A549 (cell line): Measurements from ENCODE around the gene P3H1. TPM values are rescaled to one million over a fixed set of nuclear protein-coding genes. Genes with fewer than 3 reads are reported as not detected.
"Not testable (repeated sequence)": the region's sequence is repeated elsewhere in the genome, so short reads cannot be mapped to it uniquely, and the experiment has no call there.

Experiments
- ATAC-seq, 2 experiments: fragments of 200-7000 bp in 1 of 2; fragments of >200 bp in 1 of 2; cut with Nextera tagmentation in 1 of 2; cut with Tn5 transposase in 1 of 2; 3 replicates each; pipeline versions ENCODE4 v1.8.0 to v1.9.1; 2018 to 2020; ENCODE audit warnings: mild to moderate bottlenecking in 1 of 2, moderate library complexity in 1 of 2
- CTCF ChIA-PET: fragments of 300-600 bp; sonication (Branson Sonifier 250); formaldehyde crosslinking; extraction: SDS; loops from one replicate; lab custom pipeline; 2021; ENCODE audit warnings: antibody characterized with exemption, inconsistent platforms; lab: Yijun Ruan, JAX
- POLR2A ChIA-PET: fragments of 350-600 bp; formaldehyde crosslinking; extraction: SDS; loops from one replicate; lab custom pipeline; 2021; ENCODE audit warnings: antibody characterized with exemption, inconsistent platforms; lab: Yijun Ruan, JAX
- DNase-seq, 2 experiments: peaks; one replicate each; pipeline versions ENCODE4 v3.0.0 to v3.0.0-alpha.2; 2011 to 2016; ENCODE audit warnings: low read depth in 1 of 2, low spot score in 1 of 2
- FAIRE-seq: peaks from 2 replicates; lab custom pipeline; 2011; peaks lifted over from hg19 to GRCh38; lab: Jason Lieb, UNC
- H3K27ac ChIP-seq, 2 experiments: fragments of >200 bp; sonication (Bioruptor Twin); formaldehyde crosslinking; 3 replicates each; pipeline ENCODE4 v1.5.1; 2016 to 2017
- H3K4me1 ChIP-seq: fragments of >200 bp; sonication (Bioruptor Twin); formaldehyde crosslinking; 3 replicates; pipeline ENCODE4 v1.6.1; 2016
- H3K4me2 ChIP-seq: fragments of >200 bp; sonication (Bioruptor Twin); formaldehyde crosslinking; 3 replicates; pipeline ENCODE4 v1.6.1; 2016
- H3K4me3 ChIP-seq: fragments of >200 bp; sonication (Bioruptor Twin); formaldehyde crosslinking; 3 replicates; pipeline ENCODE4 v1.5.1; 2016
- H3K9me3 ChIP-seq: fragments of >200 bp; sonication (Bioruptor Twin); formaldehyde crosslinking; 3 replicates; pipeline ENCODE4 v1.6.1; 2016
- ATOH8 ChIP-seq: fragments of 250-450 bp; sonication (Bioruptor Pico); IDR thresholded peaks from 2 replicates; pipeline ENCODE4 v1.5.0; 2020; ENCODE audit warnings: low read depth, mild to moderate bottlenecking, moderate library complexity
- BCL3 ChIP-seq: fragments of >200 bp; sonication (Bioruptor Twin); formaldehyde crosslinking; IDR thresholded peaks from 3 replicates; pipeline ENCODE4 v1.6.1; 2016
- BHLHE40 ChIP-seq: IDR thresholded peaks from 2 replicates; pipeline ENCODE4 v1.6.1; 2012; ENCODE audit warnings: low read depth, low read length, inconsistent platforms
- CBX2 ChIP-seq: fragments of 200-600 bp; sonication (generic); IDR thresholded peaks from 2 replicates; pipeline ENCODE4 v1.6.1; 2016; ENCODE audit warnings: low read depth, mild to moderate bottlenecking, borderline replicate concordance
- ELK1 ChIP-seq: fragments of 150-350 bp; IDR thresholded peaks from 2 replicates; pipeline ENCODE4 v1.6.1; 2014; ENCODE audit warnings: low read depth, mild to moderate bottlenecking, low read length
- FOXS1 ChIP-seq: fragments of 250-450 bp; sonication (Bioruptor Pico); IDR thresholded peaks from 2 replicates; pipeline ENCODE4 v1.5.0; 2020; ENCODE audit warnings: mild to moderate bottlenecking, moderate library complexity
- HEYL ChIP-seq: fragments of 250-450 bp; sonication (Bioruptor Pico); IDR thresholded peaks from 2 replicates; pipeline ENCODE4 v1.8.0; 2021; ENCODE audit warnings: mild to moderate bottlenecking, moderate library complexity
- HOXB5 ChIP-seq: fragments of 250-450 bp; sonication (Bioruptor Pico); IDR thresholded peaks from 2 replicates; pipeline ENCODE4 v1.5.0; 2020; ENCODE audit warnings: mild to moderate bottlenecking, moderate library complexity
- JUN ChIP-seq, 2 experiments: fragments of >200 bp; sonication (Bioruptor Twin); formaldehyde crosslinking; IDR thresholded peaks; 2 replicates in 1 of 2; 3 replicates in 1 of 2; pipeline ENCODE4 v1.6.1; 2016 to 2017
- KDM5A ChIP-seq: fragments of 200-600 bp; sonication (generic); IDR thresholded peaks from 2 replicates; pipeline ENCODE4 v1.6.1; 2016; ENCODE audit warnings: antibody characterized with exemption, mild to moderate bottlenecking
- MAFK ChIP-seq: fragments of 450-650 bp; IDR thresholded peaks from 2 replicates; pipeline ENCODE4 v1.6.1; 2014; ENCODE audit not compliant: partially characterized antibody
- MAX ChIP-seq: IDR thresholded peaks from 2 replicates; pipeline ENCODE4 v1.6.1; 2012
- NPAS2 ChIP-seq: fragments of 250-450 bp; sonication (Bioruptor Pico); IDR thresholded peaks from 2 replicates; pipeline ENCODE4 v1.8.0; 2022; ENCODE audit warnings: mild to moderate bottlenecking, moderate library complexity, borderline replicate concordance
- PBX3 ChIP-seq: IDR thresholded peaks from 2 replicates; pipeline ENCODE4 v1.6.1; 2012
- PHF8 ChIP-seq: fragments of 200-600 bp; sonication (generic); IDR thresholded peaks from 2 replicates; pipeline ENCODE4 v1.6.1; 2016; ENCODE audit warnings: low read depth, mild to moderate bottlenecking, antibody characterized with exemption, moderate library complexity, borderline replicate concordance
- POLR2A ChIP-seq: IDR thresholded peaks from 2 replicates; pipeline ENCODE4 v1.6.1; 2012; ENCODE audit warnings: mild to moderate bottlenecking, low read length
- POLR2AphosphoS2 ChIP-seq: conservative IDR thresholded peaks from 2 replicates; pipeline ENCODE4 v1.6.1; 2012; ENCODE audit warnings: low read length, improper control_type of control experiment, inconsistent platforms
- RARB ChIP-seq: fragments of 250-450 bp; sonication (Bioruptor Pico); IDR thresholded peaks from 2 replicates; pipeline ENCODE4 v1.8.0; 2021; ENCODE audit warnings: mild to moderate bottlenecking, moderate library complexity
- SREBF2 ChIP-seq: fragments of 450-650 bp; IDR thresholded peaks from 2 replicates; pipeline ENCODE4 v1.6.1; 2014; ENCODE audit warnings: mild to moderate bottlenecking, moderate library complexity
- ZC3H11A ChIP-seq: fragments of 450-650 bp; IDR thresholded peaks from 2 replicates; pipeline ENCODE4 v1.6.1; 2014; ENCODE audit warnings: antibody characterized with exemption, mild to moderate bottlenecking
- ZSCAN20 ChIP-seq: fragments of 250-450 bp; sonication (Bioruptor Pico); IDR thresholded peaks from 2 replicates; pipeline ENCODE4 v1.8.0; 2022; ENCODE audit warnings: mild to moderate bottlenecking, moderate library complexity
- whole genome bisulfite sequencing: methylation state at CpG from one replicate; pipeline ENCODE4 v1.1.6; 2017; ENCODE audit errors: missing lambda C conversion rate; 5-methylcytosine and 5-hydroxymethylcytosine counted together
- polyA minus RNA-seq: library from RNA; depleted of rRNA, polyadenylated mRNA; stranded (reverse); fragments of >200 nt; gene quantifications from 2 replicates; pipeline ENCODE4 v1.2.3, GENCODE V29; 2011; rRNA and poly(A)+ RNA removed
- polyA plus RNA-seq, 4 experiments: library from polyadenylated mRNA; depleted of rRNA in 3 of 4; stranded (reverse); fragments of >200 nt; fragmentation: RNase III in 1 of 4; extraction: RNeasy Plus Mini Kit Qiagen cat#74134 plus additional on column Dnase treatment in 1 of 4; gene quantifications; 2 replicates in 3 of 4; 3 replicates in 1 of 4; pipeline ENCODE4 v1.2.3, GENCODE V29; 2011 to 2017

P3H1 gene
- polyA plus RNA-seq (2011; rRNA removed) (27.3 and 32.0 TPM in 2 replicates), polyA plus RNA-seq (2017; fragmentation: RNase III; extraction: RNeasy Plus Mini Kit Qiagen cat#74134 plus additional on column Dnase treatment) (25.2 to 30.3 TPM (median 29.2 TPM) in 3 replicates), polyA minus RNA-seq (37.5 and 45.6 TPM in 2 replicates)
- 32.0 and 33.6 TPM in 2 replicates for polyA plus RNA-seq (2012; cell fraction: cytosol; rRNA removed)
- 111 and 159 TPM in 2 replicates for polyA plus RNA-seq (2012; cell fraction: nucleus; rRNA removed)

- POLR2A ChIA-PET, result interaction anchor here (0.6 to 2.4 kb wide), 12 partner anchors 10 to 649 kb away, joined by 3 to 15 read pairs (median 4); partner anchors contain the start of genes ERMAP, PPIH, SVBP and YBX1
- CTCF ChIA-PET, result interaction anchor here (0.6 to 2.4 kb wide), 11 partner anchors 10 to 431 kb away, joined by 3 to 15 read pairs (median 3); no protein-coding TSS in a partner anchor
- Histone ChIP-seq H3K4me2 (peak within 1 kb of the TSS; percentile 91), H3K4me1 (peaks cover 16% of the 10 kb centered on the region; the same call in 2 of the 3 replicates), H3K4me3 (peak within 1 kb of the TSS; percentile 95), H3K27ac (peak within 1 kb of the TSS; percentile 83 to 96), H3K9me3 (no peaks in the 10 kb centered on the region)
- WGBS, result 4% methylated on average over 10 of the region's 82 CpGs
- TF ChIP-seq HOXB5 (CRISPR knock-in tag) (no peak), MAFK (peak; percentile 17), JUN (IDR thresholded peaks at IDR 0.05) (peak in 1 of 2 experiments; percentile 56; a peak in 1 of 5 replicates), POLR2A (peak; percentile 87), ELK1 (no peak), NPAS2 (CRISPR knock-in tag) (no peak), KDM5A (peak; percentile 51; the same call in 1 of the 2 replicates), RARB (CRISPR knock-in tag) (no peak), POLR2AphosphoS2 (no peak), PHF8 (peak; percentile 49; the same call in 1 of the 2 replicates), BCL3 (peak; percentile 56; the same call in 1 of the 3 replicates), MAX (no peak), ZC3H11A (no peak), SREBF2 (no peak), BHLHE40 (no peak)
- peak; percentile 83 to 96 for DNase-seq
- FAIRE-seq, result no peak
- peak; percentile 86 to 98 for ATAC-seq
Observed at GRCh38 chr1:42766741-42767509, at the start of gene P3H1, which contains the start of gene C1orf50. P3H1 (minus strand) TSS chr1:42767028; CDS start chr1:42766971, 57 bp downstream. C1orf50 (plus strand) TSS chr1:42767249; CDS start chr1:42767312, 63 bp downstream.

GRCh38 chr1:42815941-42816584 is 49.2 kb upstream of the P3H1 start:
- Histone ChIP-seq H3K4me3 (peak overlapping the region; percentile 52), H3K9me3 (no peaks in the 10 kb centered on the region), H3K4me2 (peak overlapping the region; percentile 68), H3K4me1 (peaks cover 26% of the 10 kb centered on the region; the same call in 2 of the 3 replicates), H3K27ac (peak overlapping the region; percentile 97 to 98)
- TF ChIP-seq ATOH8 (CRISPR knock-in tag), result no peak
- no peak for TF ChIP-seq CBX2
- TF ChIP-seq HEYL (CRISPR knock-in tag), result no peak
- TF ChIP-seq ZSCAN20 (CRISPR knock-in tag), result no peak
- TF ChIP-seq FOXS1 (CRISPR knock-in tag), result no peak
- no peak for TF ChIP-seq BHLHE40
- no peak for TF ChIP-seq MAX
- TF ChIP-seq PBX3, result no peak
- ChIA-PET CTCF (interaction anchor here (0.6 to 2.0 kb wide), 3 partner anchors 30 to 336 kb away, joined by 4 to 7 read pairs (median 5); partner anchors contain the start of gene ZNF691), POLR2A (interaction anchor here (1.0 to 3.0 kb wide), 3 partner anchors 10 to 49 kb away, joined by 4 to 15 read pairs (median 12); partner anchors contain the start of genes C1orf50, P3H1 and ZNF691)
- FAIRE-seq (no peak), DNase-seq (no peak), ATAC-seq (peak; percentile 6 to 32; a peak in 4 of 6 replicates)
- 55% methylated on average over 7 of the region's 7 CpGs for WGBS

GRCh38 chr1:42814815-42815214 is 48.0 kb upstream of the P3H1 start:
- H3K4me2 ChIP-seq, CTCF ChIA-PET, ATAC-seq, H3K9me3 ChIP-seq, H3K4me3 ChIP-seq, FAIRE-seq, POLR2A ChIA-PET, H3K27ac ChIP-seq, DNase-seq: not testable (repeated sequence)
- peaks cover 19% of the 10 kb centered on the region; the same call in 2 of the 3 replicates for H3K4me1 ChIP-seq
- 73% methylated on average over 1 of the region's 3 CpGs for WGBS
